ENCODE results near the gene CDH7. TPM values are rescaled to one million over a fixed set of nuclear protein-coding genes. Genes with fewer than 3 reads are reported as not detected.

The CDH7 gene
- total RNA-seq, 4 donors from 2014 or later: not detected

GRCh38 chr18:65815506-65815905 lies 64.7 kb downstream of the CDH7 start:
- Histone ChIP-seq H3K9me3 (no peaks in the 10 kb centered on the region), H3K36me3 (no peaks in the 10 kb centered on the region), H3K27me3 (no peaks in the 10 kb centered on the region), H3K4me1 (no peaks in the 10 kb centered on the region), H3K27ac (no peak overlapping the region), H3K4me3 (no peak overlapping the region)
- TF ChIP-seq POLR2A (IDR thresholded peaks at IDR 0.05): no peak
- TF ChIP-seq, protein P1, sequence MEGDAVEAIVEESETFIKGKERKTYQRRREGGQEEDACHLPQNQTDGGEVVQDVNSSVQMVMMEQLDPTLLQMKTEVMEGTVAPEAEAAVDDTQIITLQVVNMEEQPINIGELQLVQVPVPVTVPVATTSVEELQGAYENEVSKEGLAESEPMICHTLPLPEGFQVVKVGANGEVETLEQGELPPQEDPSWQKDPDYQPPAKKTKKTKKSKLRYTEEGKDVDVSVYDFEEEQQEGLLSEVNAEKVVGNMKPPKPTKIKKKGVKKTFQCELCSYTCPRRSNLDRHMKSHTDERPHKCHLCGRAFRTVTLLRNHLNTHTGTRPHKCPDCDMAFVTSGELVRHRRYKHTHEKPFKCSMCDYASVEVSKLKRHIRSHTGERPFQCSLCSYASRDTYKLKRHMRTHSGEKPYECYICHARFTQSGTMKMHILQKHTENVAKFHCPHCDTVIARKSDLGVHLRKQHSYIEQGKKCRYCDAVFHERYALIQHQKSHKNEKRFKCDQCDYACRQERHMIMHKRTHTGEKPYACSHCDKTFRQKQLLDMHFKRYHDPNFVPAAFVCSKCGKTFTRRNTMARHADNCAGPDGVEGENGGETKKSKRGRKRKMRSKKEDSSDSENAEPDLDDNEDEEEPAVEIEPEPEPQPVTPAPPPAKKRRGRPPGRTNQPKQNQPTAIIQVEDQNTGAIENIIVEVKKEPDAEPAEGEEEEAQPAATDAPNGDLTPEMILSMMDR (IDR thresholded peaks at IDR 0.05): no peak
- intact Hi-C loops (cut with DNase I): no loop called here
- no peak for DNase-seq
- 43 to 56% methylated on average over 2 of the region's 2 CpGs for WGBS, 2 donors

- 40 to 44% methylated on average over 4 of the region's 4 CpGs for WGBS, 2 donors
- no peaks in the 10 kb centered on the region for H3K9me3 ChIP-seq
- intact Hi-C loops (cut with DNase I): no loop called here
- H3K4me3 ChIP-seq: no peak overlapping the region
- TF ChIP-seq, protein P1 (IDR thresholded peaks at IDR 0.05): no peak
- TF ChIP-seq POLR2A (IDR thresholded peaks at IDR 0.05): no peak
- DNase-seq: no peak
- H3K27ac ChIP-seq: no peak overlapping the region
- no peaks in the 10 kb centered on the region for H3K4me1 ChIP-seq
- H3K36me3 ChIP-seq: no peaks in the 10 kb centered on the region
- H3K27me3 ChIP-seq: no peaks in the 10 kb centered on the region
These were observed 66.4 kb downstream of the CDH7 start for GRCh38 chr18:65817178-65817577.

- intact Hi-C loops (cut with DNase I): no loop called here
- no peak overlapping the region for H3K27ac ChIP-seq
- H3K4me3 ChIP-seq: no peak overlapping the region
- WGBS, 2 donors: 86 to 90% methylated on average over 3 of the region's 3 CpGs
- H3K9me3 ChIP-seq: no peaks in the 10 kb centered on the region
- DNase-seq: no peak
- TF ChIP-seq POLR2A (IDR thresholded peaks at IDR 0.05): no peak
- TF ChIP-seq, protein P1 (IDR thresholded peaks at IDR 0.05): no peak
- H3K36me3 ChIP-seq: no peaks in the 10 kb centered on the region
- no peaks in the 10 kb centered on the region for H3K4me1 ChIP-seq
- H3K27me3 ChIP-seq: no peaks in the 10 kb centered on the region
These were observed 71.1 kb downstream of the CDH7 start for GRCh38 chr18:65821911-65822310.

GRCh38 chr18:65822826-65823225 lies 72.0 kb downstream of the CDH7 start:
- H3K27me3 ChIP-seq: no peaks in the 10 kb centered on the region
- no peak overlapping the region for H3K27ac ChIP-seq
- DNase-seq: no peak
- no peaks in the 10 kb centered on the region for H3K4me1 ChIP-seq
- intact Hi-C loops (cut with DNase I): no loop called here
- no peaks in the 10 kb centered on the region for H3K36me3 ChIP-seq
- H3K4me3 ChIP-seq: no peak overlapping the region
- 13 to 14% methylated on average over 2 of the region's 2 CpGs for WGBS, 2 donors
- no peak for TF ChIP-seq POLR2A (IDR thresholded peaks at IDR 0.05)
- TF ChIP-seq, protein P1 (IDR thresholded peaks at IDR 0.05): no peak
- no peaks in the 10 kb centered on the region for H3K9me3 ChIP-seq

DNA sequence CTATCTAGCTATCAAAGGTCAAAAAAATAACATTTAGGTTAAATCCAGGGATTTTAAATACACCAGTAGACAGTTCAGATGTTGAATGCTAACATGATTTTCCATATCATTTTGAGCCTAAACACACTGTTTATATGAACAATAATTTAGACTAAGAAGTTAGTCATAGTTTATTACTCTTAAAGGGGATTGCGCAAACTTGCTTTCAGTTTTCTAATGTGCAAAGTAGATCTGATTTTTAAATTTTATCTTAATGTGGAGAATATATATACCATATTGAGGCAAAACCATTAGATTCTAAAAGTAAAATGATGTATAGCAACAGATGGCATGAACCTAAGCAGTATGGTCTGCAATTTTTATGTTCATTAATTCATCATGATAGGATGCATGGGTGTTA lies 76.6 kb downstream of the CDH7 start:
- intact Hi-C loops (cut with DNase I): no loop called here
- Histone ChIP-seq H3K27ac (no peak overlapping the region), H3K27me3 (no peaks in the 10 kb centered on the region), H3K4me3 (no peak overlapping the region), H3K4me1 (no peaks in the 10 kb centered on the region), H3K9me3 (no peaks in the 10 kb centered on the region), H3K36me3 (no peaks in the 10 kb centered on the region)
- WGBS, 2 donors: 100% methylated on average over 1 of the region's 1 CpG
- no peak for DNase-seq
- TF ChIP-seq, protein P1 (IDR thresholded peaks at IDR 0.05): no peak
- no peak for TF ChIP-seq POLR2A (IDR thresholded peaks at IDR 0.05)

All from esophagus squamous epithelium (tissue), 5 donors.